Suprapubic skin (tissue), 4 donors: ENCODE results near the gene MRC2.

ENCODE experiments used
- EP300 ChIP-seq: sonication (generic); formaldehyde crosslinking; IDR thresholded peaks from one replicate; pipeline ENCODE4 v1.6.1; 2017; ENCODE audit warnings: antibody characterized with exemption
- POLR2A ChIP-seq, 2 donors: fragments of 450-650 bp; IDR thresholded peaks; one replicate each; pipeline ENCODE4 v1.6.1; 2017; ENCODE audit warnings: antibody characterized with exemption in 2 of 2, mild to moderate bottlenecking in 2 of 2, moderate library complexity in 2 of 2
- POLR2AphosphoS5 ChIP-seq, 3 donors: sonication (generic); formaldehyde crosslinking; IDR thresholded peaks; one replicate each; pipeline ENCODE4 v1.6.1; 2017; ENCODE audit warnings: antibody characterized with exemption in 3 of 3
- TF ChIP-seq, protein P1 (sequence below), 2 donors: fragments of 200-600 bp in 1 of 2; fragments of 450-650 bp in 1 of 2; sonication (generic) in 1 of 2; IDR thresholded peaks; one replicate each; pipeline ENCODE4 v1.5.1; 2016 to 2019; ENCODE audit warnings: antibody characterized with exemption in 2 of 2, mild to moderate bottlenecking in 1 of 2, moderate library complexity in 1 of 2

GRCh38 chr17:62724398-62725146, 97.1 kb downstream of the MRC2 start:
- TF ChIP-seq POLR2AphosphoS5 (IDR thresholded peaks at IDR 0.05) (no peak), EP300 (no peak), POLR2A (IDR thresholded peaks at IDR 0.05) (no peak)
- TF ChIP-seq, protein P1, sequence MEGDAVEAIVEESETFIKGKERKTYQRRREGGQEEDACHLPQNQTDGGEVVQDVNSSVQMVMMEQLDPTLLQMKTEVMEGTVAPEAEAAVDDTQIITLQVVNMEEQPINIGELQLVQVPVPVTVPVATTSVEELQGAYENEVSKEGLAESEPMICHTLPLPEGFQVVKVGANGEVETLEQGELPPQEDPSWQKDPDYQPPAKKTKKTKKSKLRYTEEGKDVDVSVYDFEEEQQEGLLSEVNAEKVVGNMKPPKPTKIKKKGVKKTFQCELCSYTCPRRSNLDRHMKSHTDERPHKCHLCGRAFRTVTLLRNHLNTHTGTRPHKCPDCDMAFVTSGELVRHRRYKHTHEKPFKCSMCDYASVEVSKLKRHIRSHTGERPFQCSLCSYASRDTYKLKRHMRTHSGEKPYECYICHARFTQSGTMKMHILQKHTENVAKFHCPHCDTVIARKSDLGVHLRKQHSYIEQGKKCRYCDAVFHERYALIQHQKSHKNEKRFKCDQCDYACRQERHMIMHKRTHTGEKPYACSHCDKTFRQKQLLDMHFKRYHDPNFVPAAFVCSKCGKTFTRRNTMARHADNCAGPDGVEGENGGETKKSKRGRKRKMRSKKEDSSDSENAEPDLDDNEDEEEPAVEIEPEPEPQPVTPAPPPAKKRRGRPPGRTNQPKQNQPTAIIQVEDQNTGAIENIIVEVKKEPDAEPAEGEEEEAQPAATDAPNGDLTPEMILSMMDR (IDR thresholded peaks at IDR 0.05) = no peak
